ENCODE data around the gene HTRA3.

GRCh38 chr4:8227771-8228318, 41.7 kb upstream of the HTRA3 start:
- TF ChIP-seq, protein P1, sequence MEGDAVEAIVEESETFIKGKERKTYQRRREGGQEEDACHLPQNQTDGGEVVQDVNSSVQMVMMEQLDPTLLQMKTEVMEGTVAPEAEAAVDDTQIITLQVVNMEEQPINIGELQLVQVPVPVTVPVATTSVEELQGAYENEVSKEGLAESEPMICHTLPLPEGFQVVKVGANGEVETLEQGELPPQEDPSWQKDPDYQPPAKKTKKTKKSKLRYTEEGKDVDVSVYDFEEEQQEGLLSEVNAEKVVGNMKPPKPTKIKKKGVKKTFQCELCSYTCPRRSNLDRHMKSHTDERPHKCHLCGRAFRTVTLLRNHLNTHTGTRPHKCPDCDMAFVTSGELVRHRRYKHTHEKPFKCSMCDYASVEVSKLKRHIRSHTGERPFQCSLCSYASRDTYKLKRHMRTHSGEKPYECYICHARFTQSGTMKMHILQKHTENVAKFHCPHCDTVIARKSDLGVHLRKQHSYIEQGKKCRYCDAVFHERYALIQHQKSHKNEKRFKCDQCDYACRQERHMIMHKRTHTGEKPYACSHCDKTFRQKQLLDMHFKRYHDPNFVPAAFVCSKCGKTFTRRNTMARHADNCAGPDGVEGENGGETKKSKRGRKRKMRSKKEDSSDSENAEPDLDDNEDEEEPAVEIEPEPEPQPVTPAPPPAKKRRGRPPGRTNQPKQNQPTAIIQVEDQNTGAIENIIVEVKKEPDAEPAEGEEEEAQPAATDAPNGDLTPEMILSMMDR (IDR thresholded peaks at IDR 0.05): no peak
- TF ChIP-seq POLR2A (IDR thresholded peaks at IDR 0.05): no peak

All from uterus (tissue), 2 donors.